Fibroblast of skin of abdomen (primary cell): ENCODE data around the gene NUP133. TPM values are rescaled to one million over a fixed set of nuclear protein-coding genes. Genes with fewer than 3 reads are reported as not detected.
"Not testable (repeated sequence)": the region's sequence is repeated elsewhere in the genome, so short reads cannot be mapped to it uniquely, and the experiment has no call there.

Source experiments
- DNase-seq: peaks from one replicate; pipeline ENCODE4 v3.0.0-alpha.2; 2013
- polyA plus RNA-seq, 2 experiments: library from polyadenylated mRNA; unstranded; fragments of 120-200 nt; gene quantifications; one replicate each; pipeline ENCODE4 v1.2.1, GENCODE V29; 2013; ENCODE audit not compliant: insufficient read length in 2 of 2

The NUP133 gene
- polyA plus RNA-seq (2013, experiment 1 of 2; ENCODE audit: insufficient read length) = 20.8 TPM
- 20.5 TPM for polyA plus RNA-seq (2013, experiment 2 of 2; ENCODE audit: insufficient read length)

- DNase-seq = peak; percentile 98
These were observed at the start of gene NUP133 for GRCh38 chr1:229507951-229508822. Gene NUP133 (minus strand): TSS chr1:229508341. CDS start chr1:229508249, 92 bp downstream.

GRCh38 chr1:229557200-229557850 lies 49.2 kb upstream of the NUP133 start:
- no peak for DNase-seq

- DNase-seq = peak; percentile 66
These were observed 46.9 kb upstream of the NUP133 start for GRCh38 chr1:229554886-229555621.

GRCh38 chr1:229553621-229554130 lies 45.5 kb upstream of the NUP133 start:
- no peak for DNase-seq

DNA sequence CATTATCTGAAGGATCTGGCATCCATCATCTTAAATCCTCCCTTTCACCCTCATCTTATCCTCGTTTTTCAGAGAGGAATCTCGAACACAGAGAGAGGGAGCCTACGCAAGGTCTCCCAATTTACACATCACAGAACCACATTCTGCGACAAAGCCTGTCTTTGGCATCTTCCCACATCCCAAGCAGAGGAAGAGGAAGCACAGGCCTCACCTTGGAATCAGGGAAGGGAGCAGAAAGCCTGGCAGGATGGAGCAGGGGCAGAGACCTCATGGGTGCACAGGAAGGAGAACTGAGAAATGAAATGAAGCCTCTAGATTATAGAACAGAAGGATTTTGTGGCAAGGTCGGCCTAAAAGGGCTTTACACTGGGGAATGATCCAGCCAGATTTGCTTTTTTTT lies 44.6 kb upstream of the NUP133 start:
- DNase-seq = no peak

DNA sequence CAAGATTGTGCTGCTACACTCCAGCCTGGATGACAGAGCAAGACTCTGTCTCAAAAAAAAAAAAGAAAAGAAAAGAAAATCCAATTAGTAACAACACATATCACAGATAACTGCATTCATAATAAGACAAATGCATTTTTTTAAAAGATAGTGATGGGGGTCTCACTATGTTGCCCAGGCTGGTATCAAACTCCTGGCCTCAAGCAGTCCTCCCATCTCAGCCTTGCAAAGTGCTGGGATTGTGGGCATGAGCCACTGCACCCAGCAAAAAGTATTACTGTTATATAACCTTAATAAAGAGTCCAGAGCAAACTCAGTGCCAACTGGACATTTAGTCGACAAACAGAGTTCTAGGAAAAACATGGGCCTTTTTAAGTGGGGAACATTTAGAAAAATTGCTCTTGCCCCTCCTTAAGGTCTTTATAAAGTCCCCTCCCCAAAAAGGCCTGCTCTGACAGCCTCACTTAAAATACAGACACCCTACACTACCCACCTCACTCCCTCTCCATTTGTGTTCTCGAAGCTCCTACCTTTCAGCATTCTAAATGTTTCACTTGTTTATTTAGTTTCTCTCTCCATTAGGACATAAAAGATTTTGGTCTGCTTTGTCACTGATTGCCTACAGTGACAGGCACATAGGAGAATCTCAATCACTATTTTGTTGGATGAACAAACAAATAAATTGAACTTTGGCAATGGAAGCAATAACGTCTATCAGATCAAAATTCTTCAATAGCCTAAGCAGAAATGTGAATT lies 42.8 kb upstream of the NUP133 start:
- no peak for DNase-seq

GRCh38 chr1:229547542-229547941 lies 39.4 kb upstream of the NUP133 start:
- DNase-seq = no peak

DNA sequence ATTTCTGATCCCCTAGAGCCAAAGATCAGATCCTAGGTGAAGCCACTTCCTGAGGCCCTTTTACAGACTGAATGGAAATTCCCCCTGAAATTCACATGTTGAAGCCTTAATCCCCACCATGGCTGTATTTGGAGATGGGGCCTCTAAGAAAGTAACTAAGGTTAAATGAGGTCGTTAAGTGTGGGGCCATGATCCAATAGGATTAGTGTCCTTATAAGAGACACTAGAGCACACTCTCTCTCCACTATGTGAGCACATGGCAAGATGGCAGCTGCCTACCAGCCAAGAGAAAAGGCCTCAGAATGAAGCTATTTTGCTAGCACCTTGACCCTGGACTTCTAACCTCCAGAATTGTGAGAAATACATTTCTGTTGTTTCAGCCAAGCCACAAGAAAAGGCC lies 36.4 kb upstream of the NUP133 start:
- no peak for DNase-seq

- DNase-seq = no peak
These were observed 31.8 kb upstream of the NUP133 start for GRCh38 chr1:229539863-229540506.

- DNase-seq = no peak
These were observed 30.8 kb upstream of the NUP133 start for GRCh38 chr1:229538945-229539344.

DNA sequence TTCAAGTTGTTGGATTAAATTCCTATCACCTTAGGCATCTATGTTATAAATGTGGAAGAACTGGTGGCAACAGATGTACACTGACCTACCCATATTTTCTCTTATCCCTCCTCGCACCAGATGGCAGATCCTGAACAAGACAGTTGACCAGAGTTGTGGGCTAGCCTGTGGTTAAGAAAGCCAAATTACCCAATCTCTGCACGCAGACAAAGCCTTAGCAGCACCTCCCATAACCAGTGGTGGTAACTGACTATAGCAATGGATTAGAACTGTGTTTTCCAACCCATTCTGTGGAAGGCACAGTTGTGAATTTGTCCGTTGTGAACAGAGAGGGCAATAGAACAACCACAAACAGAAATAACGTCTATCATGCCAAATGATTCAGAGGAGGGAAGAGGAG lies 29.8 kb upstream of the NUP133 start:
- DNase-seq = no peak

- DNase-seq = no peak
These were observed 28.8 kb upstream of the NUP133 start for GRCh38 chr1:229536982-229537381.

GRCh38 chr1:229535230-229535629 lies 27.1 kb upstream of the NUP133 start:
- DNase-seq = peak; percentile 12

GRCh38 chr1:229531326-229531725 lies 23.2 kb upstream of the NUP133 start:
- no peak for DNase-seq

DNA sequence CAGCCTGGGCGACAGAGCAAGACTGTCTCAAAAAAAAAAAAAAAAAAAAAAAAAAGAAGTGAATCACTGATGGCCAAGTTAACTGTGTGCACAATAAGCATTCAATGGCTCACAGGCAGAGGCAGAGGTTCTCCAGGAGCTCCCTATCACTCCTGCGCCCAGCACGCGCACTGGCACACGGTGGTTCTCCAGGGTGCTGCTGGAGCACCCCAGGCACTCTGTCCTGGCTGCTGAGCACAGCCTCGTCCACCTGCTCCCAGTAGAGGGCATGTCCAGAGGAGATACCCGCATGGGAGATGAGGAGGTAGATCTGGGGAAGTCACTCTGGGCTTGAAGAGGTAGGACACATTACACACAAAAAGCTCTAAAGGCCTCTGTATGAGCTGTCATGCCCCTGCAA lies 21.5 kb upstream of the NUP133 start:
- no peak for DNase-seq

DNA sequence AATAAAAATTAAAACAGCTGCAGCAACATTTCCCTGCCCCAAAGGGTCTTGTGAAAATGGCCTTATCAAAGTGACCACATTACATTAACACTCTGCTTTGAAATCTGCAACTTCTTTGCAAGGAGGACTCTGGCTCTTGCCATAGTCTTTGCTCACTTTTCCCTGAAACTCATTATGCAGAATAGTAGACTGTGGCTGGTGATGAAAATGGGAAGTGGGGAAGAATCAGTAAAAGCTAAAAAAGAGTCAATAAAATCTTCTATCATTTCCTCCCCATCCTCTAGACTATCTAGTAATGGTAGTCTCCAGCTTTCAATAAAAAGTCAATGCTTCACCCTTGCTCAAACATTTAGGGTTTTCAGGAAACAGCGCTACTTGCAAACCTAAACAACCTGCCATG lies 18.6 kb upstream of the NUP133 start:
- DNase-seq = no peak

- DNase-seq = no peak
These were observed 14.9 kb upstream of the NUP133 start for GRCh38 chr1:229523052-229523451.

DNA sequence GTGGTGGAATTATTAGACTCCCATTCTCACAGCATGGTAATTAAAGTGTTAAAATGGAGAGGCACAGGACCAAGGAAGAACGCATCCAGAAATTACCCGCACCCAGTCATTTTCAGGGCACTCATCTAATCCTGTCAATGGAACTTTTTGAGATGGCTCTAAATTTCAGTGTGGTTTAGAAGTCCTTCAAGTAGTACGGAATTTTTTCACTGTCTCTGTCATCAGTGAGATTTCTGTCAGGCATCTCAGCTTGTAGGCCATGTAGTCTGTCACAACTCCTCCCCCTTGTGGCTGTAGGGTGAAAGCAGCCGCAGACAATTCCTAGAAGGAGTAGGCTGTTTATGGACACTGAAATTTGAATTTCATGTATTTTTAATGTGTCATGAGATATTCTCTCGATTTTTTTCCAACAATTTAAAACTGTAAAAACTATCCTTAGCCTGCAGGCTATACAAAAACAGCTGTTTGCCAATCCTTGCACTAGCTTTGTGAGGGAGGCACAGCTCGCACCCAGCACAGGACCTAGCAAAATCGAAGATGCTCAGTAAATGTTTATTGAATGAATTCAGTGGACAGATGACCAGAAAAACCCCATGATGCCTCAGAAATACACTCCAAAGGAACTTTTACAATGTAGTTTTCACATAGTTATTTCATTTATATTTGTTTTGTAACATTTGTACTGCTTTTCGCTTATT lies 6.6 kb upstream of the NUP133 start:
- DNase-seq = peak; percentile 70

DNA sequence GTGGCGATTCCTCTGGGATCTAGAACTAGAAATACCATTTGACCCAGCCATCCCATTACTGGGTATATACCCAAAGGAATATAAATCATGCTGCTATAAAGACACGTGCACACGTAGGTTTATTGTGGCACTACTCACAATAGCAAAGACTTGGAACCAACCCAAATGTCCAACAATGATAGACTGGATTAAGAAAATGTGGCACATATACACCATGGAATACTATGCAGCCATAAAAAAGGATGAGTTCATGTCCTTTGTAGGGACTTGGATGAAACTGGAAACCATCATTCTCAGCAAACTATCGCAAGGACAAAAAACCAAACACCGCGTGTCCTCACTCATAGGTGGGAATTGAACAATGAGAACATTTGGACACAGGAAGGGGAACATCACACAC lies 3.5 kb upstream of the NUP133 start:
- not testable (repeated sequence) for DNase-seq

DNA sequence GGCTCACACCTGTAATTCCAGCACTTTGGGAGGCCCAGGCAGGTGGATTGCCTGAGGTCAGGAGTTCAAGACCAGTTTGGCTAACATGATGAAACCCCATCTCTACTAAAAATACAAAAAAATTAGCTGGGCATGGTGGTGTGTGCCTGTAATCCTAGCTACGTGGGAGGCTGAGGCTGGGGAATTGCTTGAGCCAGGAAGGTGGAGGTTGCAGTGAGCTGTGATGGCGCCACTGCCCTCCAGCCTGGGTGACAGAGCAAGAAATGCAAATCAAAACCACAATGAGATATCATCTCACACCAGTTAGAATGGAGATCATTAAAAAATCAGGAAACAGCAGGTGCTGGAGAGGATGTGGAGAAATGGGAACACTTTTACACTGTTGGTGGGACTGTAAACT lies 3.1 kb upstream of the NUP133 start:
- not testable (repeated sequence) for DNase-seq

DNA sequence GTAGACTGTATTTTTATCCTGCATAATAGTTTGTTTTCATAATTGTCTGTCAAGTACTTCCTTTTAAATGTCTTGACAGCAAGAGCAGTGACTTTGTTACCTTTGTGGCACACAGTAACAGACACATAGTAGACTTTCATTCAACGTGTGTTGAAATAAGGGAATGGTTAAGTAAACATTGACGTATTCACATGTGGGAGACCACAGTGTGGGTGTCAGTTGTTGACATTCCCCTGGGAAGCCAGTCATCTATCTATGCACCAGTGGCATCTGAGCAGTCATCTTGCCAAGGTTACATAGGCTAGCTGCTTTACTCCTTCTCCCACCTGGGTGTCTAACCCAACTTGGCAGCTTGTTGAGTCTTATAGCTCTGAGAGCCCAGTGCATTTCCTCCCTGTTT lies 1.4 kb upstream of the NUP133 start:
- DNase-seq = no peak
